Body of pancreas (tissue), 4 donors: ENCODE measurements around the gene MDM1.

ENCODE experiments used
- CTCF ChIP-seq, 7 experiments: fragments of 450-650 bp in 4 of 7; fragments of 200-600 bp in 3 of 7; sonication (generic) in 3 of 7; IDR thresholded peaks; one replicate each; pipeline ENCODE4 v1.5.1; 2016 to 2019; ENCODE audit warnings: antibody characterized with exemption in 7 of 7
- POLR2A ChIP-seq, 3 donors: fragments of 450-650 bp; IDR thresholded peaks; one replicate each; pipeline ENCODE4 v1.6.1; 2016; ENCODE audit warnings: antibody characterized with exemption in 3 of 3, mild to moderate bottlenecking in 2 of 3

GRCh38 chr12:68280240-68280639 is 51.9 kb downstream of the MDM1 start:
- TF ChIP-seq CTCF (IDR thresholded peaks at IDR 0.05) (no peak), POLR2A (IDR thresholded peaks at IDR 0.05) (no peak)
